ENCODE measurements around the gene DIS3L2.

The DIS3L2 gene

DNA sequence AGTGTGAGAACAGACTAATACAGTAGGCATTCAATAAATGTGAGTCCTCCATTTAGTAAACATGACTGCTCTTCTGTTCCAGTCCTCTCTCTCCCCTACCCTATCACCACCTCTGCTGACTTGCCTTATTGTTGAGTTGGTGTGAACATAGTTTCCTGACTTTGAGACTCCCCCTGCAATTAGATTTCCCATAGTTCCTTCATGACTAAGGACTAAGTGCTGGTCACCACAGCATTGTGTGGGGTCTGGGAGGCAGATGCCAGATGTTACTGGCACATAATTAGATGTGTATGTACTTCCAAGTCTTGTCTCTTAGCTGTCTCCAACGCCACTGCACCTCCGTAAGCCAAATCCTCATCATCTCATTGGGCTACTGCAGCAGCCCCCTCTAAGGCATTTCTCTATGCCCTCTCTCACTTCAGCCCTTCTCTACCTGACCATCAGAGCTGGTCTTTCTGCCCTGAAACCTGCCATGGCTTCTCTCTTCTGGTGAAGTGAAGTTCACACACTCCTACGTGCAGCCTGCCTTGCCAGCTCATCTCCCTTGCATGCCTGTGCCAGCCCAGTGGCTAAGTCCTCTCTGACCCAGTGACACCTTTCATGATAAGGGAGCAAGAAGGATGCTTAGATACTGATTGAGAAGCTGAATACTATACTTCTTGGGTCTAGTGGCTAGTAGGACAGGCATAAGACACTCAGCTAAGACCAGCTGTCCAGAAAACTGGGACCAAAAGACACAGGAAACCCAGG is 335.4 kb downstream of the DIS3L2 start:
- Histone ChIP-seq H3K4me3 (ENCODE audit: low read length) (no peak overlapping the region), H3K4me1 (ENCODE audit: control insufficient read depth, insufficient read depth, low read length) (no peaks in the 10 kb centered on the region), H3K36me3 (ENCODE audit: control insufficient read depth, insufficient read depth, low read length, severe bottlenecking) (peaks cover 21% of the 10 kb centered on the region), H3K27me3 (replicated peaks; ENCODE audit: control insufficient read depth, insufficient read depth, low read length) (no peaks in the 10 kb centered on the region), H3K9me3 (ENCODE audit: control insufficient read depth, low read length) (no peaks in the 10 kb centered on the region), H3K9ac (ENCODE audit: low read length) (no peak overlapping the region)
- no peak for DNase-seq (ENCODE audit: low read depth)

- DNase-seq (ENCODE audit: low read depth) = no peak
- no peaks in the 10 kb centered on the region for H3K9me3 ChIP-seq (ENCODE audit: control insufficient read depth, low read length)
- H3K27me3 ChIP-seq (replicated peaks; ENCODE audit: control insufficient read depth, insufficient read depth, low read length) = no peaks in the 10 kb centered on the region
- no peak overlapping the region for H3K9ac ChIP-seq (ENCODE audit: low read length)
- H3K4me1 ChIP-seq (ENCODE audit: control insufficient read depth, insufficient read depth, low read length) = no peaks in the 10 kb centered on the region
- H3K4me3 ChIP-seq (ENCODE audit: low read length) = no peak overlapping the region
- peaks cover 21% of the 10 kb centered on the region for H3K36me3 ChIP-seq (ENCODE audit: control insufficient read depth, insufficient read depth, low read length, severe bottlenecking)
Measured at GRCh38 chr2:232299084-232299483, 337.6 kb downstream of the DIS3L2 start.

- no peak for DNase-seq (ENCODE audit: low read depth)
- peaks cover 21% of the 10 kb centered on the region for H3K36me3 ChIP-seq (ENCODE audit: control insufficient read depth, insufficient read depth, low read length, severe bottlenecking)
- H3K4me1 ChIP-seq (ENCODE audit: control insufficient read depth, insufficient read depth, low read length) = no peaks in the 10 kb centered on the region
- no peak overlapping the region for H3K4me3 ChIP-seq (ENCODE audit: low read length)
- H3K9ac ChIP-seq (ENCODE audit: low read length) = no peak overlapping the region
- H3K27me3 ChIP-seq (replicated peaks; ENCODE audit: control insufficient read depth, insufficient read depth, low read length) = no peaks in the 10 kb centered on the region
- H3K9me3 ChIP-seq (ENCODE audit: control insufficient read depth, low read length) = no peaks in the 10 kb centered on the region
Measured at GRCh38 chr2:232299927-232300674, 338.6 kb downstream of the DIS3L2 start.

- Histone ChIP-seq H3K4me1 (ENCODE audit: control insufficient read depth, insufficient read depth, low read length) (no peaks in the 10 kb centered on the region), H3K36me3 (ENCODE audit: control insufficient read depth, insufficient read depth, low read length, severe bottlenecking) (peaks cover 24% of the 10 kb centered on the region), H3K4me3 (ENCODE audit: low read length) (no peak overlapping the region), H3K27me3 (replicated peaks; ENCODE audit: control insufficient read depth, insufficient read depth, low read length) (no peaks in the 10 kb centered on the region), H3K9ac (ENCODE audit: low read length) (no peak overlapping the region), H3K9me3 (ENCODE audit: control insufficient read depth, low read length) (no peaks in the 10 kb centered on the region)
- DNase-seq (ENCODE audit: low read depth) = peak; percentile 43
Measured at GRCh38 chr2:232300894-232301387, 339.4 kb downstream of the DIS3L2 start.

DNA sequence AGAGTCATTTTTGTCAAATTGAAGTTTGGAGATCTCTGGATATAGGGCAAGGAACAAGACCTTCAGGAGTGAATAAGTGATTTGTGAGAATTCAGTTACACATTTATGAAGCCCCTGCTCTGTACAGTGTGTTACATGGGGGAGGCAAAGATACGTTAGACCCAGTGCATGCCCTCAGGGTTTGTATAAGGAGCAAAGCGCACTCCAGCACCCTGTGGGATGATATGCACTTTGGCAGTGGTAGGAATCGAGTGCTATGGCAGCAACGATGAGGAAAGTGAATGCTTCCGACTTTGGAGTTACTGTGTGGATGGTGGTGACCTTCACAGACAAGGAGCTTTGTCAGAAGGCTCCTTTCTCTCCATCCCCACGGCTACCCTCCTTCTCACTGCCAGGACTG is 342.7 kb downstream of the DIS3L2 start:
- no peak for DNase-seq (ENCODE audit: low read depth)

DNA sequence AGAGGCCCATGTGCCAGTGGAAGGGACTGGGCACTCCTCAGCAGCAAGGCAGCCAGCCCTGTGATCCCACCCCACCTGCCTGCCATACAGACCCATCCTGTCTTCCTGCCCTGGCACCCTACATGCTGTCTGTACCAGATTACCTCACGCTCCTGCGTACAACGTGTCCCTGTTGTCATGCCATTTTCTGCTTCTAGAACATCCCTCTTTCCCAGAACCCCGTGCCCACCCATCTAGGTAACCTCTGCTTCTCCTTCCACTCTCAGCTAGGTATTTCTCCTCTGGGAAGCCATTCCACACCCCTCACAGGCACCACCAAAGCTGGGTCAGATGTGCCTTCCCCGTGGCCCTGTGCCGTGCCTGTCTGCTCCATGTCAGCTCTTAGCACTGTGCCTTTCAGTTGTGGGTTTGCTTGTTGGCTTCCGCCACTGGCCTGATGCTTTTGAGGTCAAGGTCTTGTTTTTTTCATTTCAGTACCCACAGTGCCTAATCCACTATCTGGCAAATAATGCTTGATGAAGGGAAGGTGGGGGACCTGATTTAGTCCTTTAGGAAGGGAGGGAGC is 345.3 kb downstream of the DIS3L2 start:
- no peak overlapping the region for H3K4me3 ChIP-seq (ENCODE audit: low read length)
- H3K9ac ChIP-seq (ENCODE audit: low read length) = no peak overlapping the region
- no peak for DNase-seq (ENCODE audit: low read depth)
- no peaks in the 10 kb centered on the region for H3K9me3 ChIP-seq (ENCODE audit: control insufficient read depth, low read length)
- H3K36me3 ChIP-seq (ENCODE audit: control insufficient read depth, insufficient read depth, low read length, severe bottlenecking) = peaks cover 4% of the 10 kb centered on the region
- no peaks in the 10 kb centered on the region for H3K4me1 ChIP-seq (ENCODE audit: control insufficient read depth, insufficient read depth, low read length)
- H3K27me3 ChIP-seq (replicated peaks; ENCODE audit: control insufficient read depth, insufficient read depth, low read length) = no peaks in the 10 kb centered on the region

More for the DNA sequence above, 342.7 kb downstream of the DIS3L2 start:
- Histone ChIP-seq H3K36me3 (ENCODE audit: control insufficient read depth, insufficient read depth, low read length, severe bottlenecking) (peaks cover 21% of the 10 kb centered on the region), H3K27me3 (replicated peaks; ENCODE audit: control insufficient read depth, insufficient read depth, low read length) (no peaks in the 10 kb centered on the region), H3K4me1 (ENCODE audit: control insufficient read depth, insufficient read depth, low read length) (no peaks in the 10 kb centered on the region), H3K9me3 (ENCODE audit: control insufficient read depth, low read length) (no peaks in the 10 kb centered on the region), H3K4me3 (ENCODE audit: low read length) (no peak overlapping the region), H3K9ac (ENCODE audit: low read length) (no peak overlapping the region)

DNA sequence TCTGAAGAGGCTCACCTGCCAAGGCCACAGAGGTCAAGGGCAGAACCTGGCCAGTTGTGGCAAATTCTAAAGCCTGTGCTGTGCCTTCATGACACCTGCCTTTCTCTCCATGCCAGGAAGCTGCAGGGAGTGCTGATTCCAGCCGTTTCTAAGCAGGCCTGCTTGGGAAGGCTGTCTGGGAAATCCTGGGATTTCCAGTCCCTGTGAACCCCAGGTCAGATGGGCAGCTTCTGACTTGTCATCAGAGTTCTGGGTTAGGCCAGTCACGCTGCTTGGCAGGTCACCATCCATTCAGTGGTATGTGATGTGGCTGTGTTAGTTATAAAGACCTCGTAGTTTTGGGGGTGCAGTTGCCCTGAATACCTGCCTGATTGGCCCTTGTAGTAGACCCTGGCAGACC is 346.3 kb downstream of the DIS3L2 start:
- no peak overlapping the region for H3K9ac ChIP-seq (ENCODE audit: low read length)
- H3K36me3 ChIP-seq (ENCODE audit: control insufficient read depth, insufficient read depth, low read length, severe bottlenecking) = peaks cover 4% of the 10 kb centered on the region
- H3K4me1 ChIP-seq (ENCODE audit: control insufficient read depth, insufficient read depth, low read length) = no peaks in the 10 kb centered on the region
- H3K9me3 ChIP-seq (ENCODE audit: control insufficient read depth, low read length) = peaks cover 6% of the 10 kb centered on the region
- no peaks in the 10 kb centered on the region for H3K27me3 ChIP-seq (replicated peaks; ENCODE audit: control insufficient read depth, insufficient read depth, low read length)
- DNase-seq (ENCODE audit: low read depth) = no peak
- no peak overlapping the region for H3K4me3 ChIP-seq (ENCODE audit: low read length)

DNA sequence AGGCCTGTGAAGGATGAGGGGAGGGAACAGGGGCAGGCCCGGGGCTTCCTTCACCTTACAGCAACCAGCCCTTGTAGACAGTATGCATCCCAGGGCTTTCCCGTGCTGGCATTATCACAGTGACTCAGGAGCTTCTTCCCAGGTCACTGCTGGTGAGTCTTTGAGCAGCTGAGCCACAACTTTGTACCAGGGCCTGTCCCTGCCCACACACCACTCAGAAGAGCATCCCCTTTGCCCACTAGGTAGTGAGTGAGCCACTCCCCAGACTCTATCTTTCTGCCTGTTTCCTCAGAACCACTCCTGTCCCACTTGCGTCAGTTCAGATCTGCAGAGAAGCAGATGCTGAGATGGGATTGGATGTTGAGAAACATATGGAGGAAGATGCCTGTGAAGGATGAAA is 347.5 kb downstream of the DIS3L2 start:
- Histone ChIP-seq H3K9me3 (ENCODE audit: control insufficient read depth, low read length) (peaks cover 15% of the 10 kb centered on the region), H3K4me1 (ENCODE audit: control insufficient read depth, insufficient read depth, low read length) (no peaks in the 10 kb centered on the region), H3K36me3 (ENCODE audit: control insufficient read depth, insufficient read depth, low read length, severe bottlenecking) (peaks cover 4% of the 10 kb centered on the region), H3K4me3 (ENCODE audit: low read length) (no peak overlapping the region), H3K9ac (ENCODE audit: low read length) (no peak overlapping the region), H3K27me3 (replicated peaks; ENCODE audit: control insufficient read depth, insufficient read depth, low read length) (no peaks in the 10 kb centered on the region)
- DNase-seq (ENCODE audit: low read depth) = no peak

- no peak overlapping the region for H3K9ac ChIP-seq (ENCODE audit: low read length)
- no peak overlapping the region for H3K4me3 ChIP-seq (ENCODE audit: low read length)
- no peaks in the 10 kb centered on the region for H3K4me1 ChIP-seq (ENCODE audit: control insufficient read depth, insufficient read depth, low read length)
- peaks cover 4% of the 10 kb centered on the region for H3K36me3 ChIP-seq (ENCODE audit: control insufficient read depth, insufficient read depth, low read length, severe bottlenecking)
- DNase-seq (ENCODE audit: low read depth) = no peak
- H3K9me3 ChIP-seq (ENCODE audit: control insufficient read depth, low read length) = peaks cover 15% of the 10 kb centered on the region
- no peaks in the 10 kb centered on the region for H3K27me3 ChIP-seq (replicated peaks; ENCODE audit: control insufficient read depth, insufficient read depth, low read length)
Measured at GRCh38 chr2:232309592-232309991, 348.1 kb downstream of the DIS3L2 start.

GRCh38 chr2:232310121-232310520 is 348.6 kb downstream of the DIS3L2 start:
- H3K4me1 ChIP-seq (ENCODE audit: control insufficient read depth, insufficient read depth, low read length) = no peaks in the 10 kb centered on the region
- H3K9me3 ChIP-seq (ENCODE audit: control insufficient read depth, low read length) = peaks cover 15% of the 10 kb centered on the region
- no peak overlapping the region for H3K4me3 ChIP-seq (ENCODE audit: low read length)
- DNase-seq (ENCODE audit: low read depth) = no peak
- no peaks in the 10 kb centered on the region for H3K27me3 ChIP-seq (replicated peaks; ENCODE audit: control insufficient read depth, insufficient read depth, low read length)
- H3K9ac ChIP-seq (ENCODE audit: low read length) = no peak overlapping the region
- H3K36me3 ChIP-seq (ENCODE audit: control insufficient read depth, insufficient read depth, low read length, severe bottlenecking) = peaks cover 4% of the 10 kb centered on the region

- Histone ChIP-seq H3K4me1 (ENCODE audit: control insufficient read depth, insufficient read depth, low read length) (no peaks in the 10 kb centered on the region), H3K9ac (ENCODE audit: low read length) (no peak overlapping the region), H3K4me3 (ENCODE audit: low read length) (no peak overlapping the region), H3K9me3 (ENCODE audit: control insufficient read depth, low read length) (peaks cover 15% of the 10 kb centered on the region), H3K27me3 (replicated peaks; ENCODE audit: control insufficient read depth, insufficient read depth, low read length) (no peaks in the 10 kb centered on the region), H3K36me3 (ENCODE audit: control insufficient read depth, insufficient read depth, low read length, severe bottlenecking) (peaks cover 4% of the 10 kb centered on the region)
- no peak for DNase-seq (ENCODE audit: low read depth)
Measured at GRCh38 chr2:232310696-232311095, 349.2 kb downstream of the DIS3L2 start.
